ENCODE results near the gene VEPH1. TPM values are rescaled to one million over a fixed set of nuclear protein-coding genes. Genes with fewer than 3 reads are reported as not detected.

The VEPH1 gene
- total and polyA plus RNA-seq, 12 donors = 0.07 to 0.85 (median 0.56) TPM; not detected in 5

- no peak overlapping the region for H3K4me3 ChIP-seq
- DNase-seq (no peak), ATAC-seq (peak in 1 of 8 donors; percentile 55)
- peaks cover 0 to 17% (median 4%) of the 10 kb centered on the region in 7 donors for H3K27me3 ChIP-seq
- intact Hi-C loops (cut with DNase I) = loop anchor here in 7 of 10 donors (1.0 to 10.0 kb wide), 6 partner anchors 287 to 429 kb away; no protein-coding TSS in a partner anchor
- no peak overlapping the region for H3K27ac ChIP-seq
- peaks cover 0 to under 1% (median 0%) of the 10 kb centered on the region in 9 donors for H3K4me1 ChIP-seq
- 79 to 83% methylated on average over 5 of the region's 5 CpGs for WGBS, 2 donors
- TF ChIP-seq, protein P1, sequence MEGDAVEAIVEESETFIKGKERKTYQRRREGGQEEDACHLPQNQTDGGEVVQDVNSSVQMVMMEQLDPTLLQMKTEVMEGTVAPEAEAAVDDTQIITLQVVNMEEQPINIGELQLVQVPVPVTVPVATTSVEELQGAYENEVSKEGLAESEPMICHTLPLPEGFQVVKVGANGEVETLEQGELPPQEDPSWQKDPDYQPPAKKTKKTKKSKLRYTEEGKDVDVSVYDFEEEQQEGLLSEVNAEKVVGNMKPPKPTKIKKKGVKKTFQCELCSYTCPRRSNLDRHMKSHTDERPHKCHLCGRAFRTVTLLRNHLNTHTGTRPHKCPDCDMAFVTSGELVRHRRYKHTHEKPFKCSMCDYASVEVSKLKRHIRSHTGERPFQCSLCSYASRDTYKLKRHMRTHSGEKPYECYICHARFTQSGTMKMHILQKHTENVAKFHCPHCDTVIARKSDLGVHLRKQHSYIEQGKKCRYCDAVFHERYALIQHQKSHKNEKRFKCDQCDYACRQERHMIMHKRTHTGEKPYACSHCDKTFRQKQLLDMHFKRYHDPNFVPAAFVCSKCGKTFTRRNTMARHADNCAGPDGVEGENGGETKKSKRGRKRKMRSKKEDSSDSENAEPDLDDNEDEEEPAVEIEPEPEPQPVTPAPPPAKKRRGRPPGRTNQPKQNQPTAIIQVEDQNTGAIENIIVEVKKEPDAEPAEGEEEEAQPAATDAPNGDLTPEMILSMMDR (IDR thresholded peaks at IDR 0.05) = peak; percentile 20 to 77 (median 64)
- H3K9me3 ChIP-seq = no peaks in the 10 kb centered on the region
- H3K36me3 ChIP-seq = no peaks in the 10 kb centered on the region
Observed at GRCh38 chr3:157493627-157494550, 9.3 kb downstream of the VEPH1 start.

DNA sequence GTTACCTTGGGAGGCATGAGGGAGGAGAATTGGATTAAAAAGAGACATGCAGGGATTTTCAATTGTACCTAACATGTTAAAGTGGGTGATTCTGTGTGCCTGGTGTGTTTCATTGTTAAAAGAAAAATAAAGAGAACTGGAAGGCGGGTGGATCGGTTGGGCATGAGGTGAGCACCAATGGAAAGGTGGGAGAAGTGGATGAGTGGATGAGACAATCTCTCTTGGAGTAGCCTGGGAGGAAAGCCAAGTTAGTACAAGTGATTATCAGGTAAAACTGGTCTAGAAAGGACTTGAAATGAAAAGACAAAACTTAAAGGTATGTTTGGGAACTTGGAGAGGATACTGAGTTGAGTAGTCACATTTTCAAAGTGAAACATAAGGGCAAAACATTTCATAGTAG is 12.1 kb downstream of the VEPH1 start:
- Histone ChIP-seq H3K4me3 (no peak overlapping the region), H3K4me1 (peaks cover 0 to 2% (median 0%) of the 10 kb centered on the region in 9 donors), H3K9me3 (no peaks in the 10 kb centered on the region), H3K27ac (no peak overlapping the region), H3K36me3 (no peaks in the 10 kb centered on the region), H3K27me3 (no peaks in the 10 kb centered on the region)
- intact Hi-C loops (cut with DNase I) = loop anchor here in 2 of 10 donors (5.0 to 10.0 kb wide), 2 partner anchors 284 to 426 kb away; no protein-coding TSS in a partner anchor
- TF ChIP-seq, protein P1 (IDR thresholded peaks at IDR 0.05) = no peak
- no peak for DNase-seq
- no peak for ATAC-seq
- WGBS, 2 donors = 92 to 95% methylated on average over 2 of the region's 2 CpGs

DNA sequence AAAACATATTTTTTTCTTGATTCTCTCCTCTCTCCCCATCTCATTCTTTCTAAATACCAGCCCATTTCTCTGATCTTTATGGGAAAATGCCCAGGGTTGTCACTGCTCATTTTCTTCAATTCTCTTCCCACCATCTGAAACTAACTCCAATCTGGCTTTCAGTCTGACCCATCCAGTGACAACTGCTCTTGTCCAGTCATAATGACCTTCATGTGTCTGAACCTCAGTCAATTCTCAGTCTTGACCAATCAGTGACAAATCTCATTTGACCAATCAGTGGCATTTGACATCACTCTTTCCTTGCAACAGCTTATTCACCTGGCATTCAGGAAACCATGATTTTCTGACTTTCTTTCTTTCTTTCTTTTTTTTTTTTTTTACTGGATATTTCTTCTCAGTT is 15.1 kb downstream of the VEPH1 start:
- Histone ChIP-seq H3K9me3 (no peaks in the 10 kb centered on the region), H3K27ac (no peak overlapping the region), H3K4me3 (no peak overlapping the region), H3K27me3 (no peaks in the 10 kb centered on the region), H3K36me3 (no peaks in the 10 kb centered on the region), H3K4me1 (peaks cover 0 to 2% (median 0%) of the 10 kb centered on the region in 9 donors)
- TF ChIP-seq, protein P1 (IDR thresholded peaks at IDR 0.05) = no peak
- DNase-seq (no peak), ATAC-seq (no peak)
- intact Hi-C loops (cut with DNase I) = no loop called here

GRCh38 chr3:157487339-157487738 is 15.9 kb downstream of the VEPH1 start:
- ATAC-seq (no peak), DNase-seq (no peak)
- Histone ChIP-seq H3K4me3 (no peak overlapping the region), H3K36me3 (no peaks in the 10 kb centered on the region), H3K27ac (no peak overlapping the region), H3K9me3 (peaks cover 0 to 1% (median 0%) of the 10 kb centered on the region in 11 donors), H3K4me1 (peaks cover 0 to 2% (median 0%) of the 10 kb centered on the region in 9 donors), H3K27me3 (no peaks in the 10 kb centered on the region)
- 34 to 83% methylated on average over 1 of the region's 1 CpG for WGBS, 2 donors
- intact Hi-C loops (cut with DNase I) = no loop called here
- TF ChIP-seq, protein P1 (IDR thresholded peaks at IDR 0.05) = no peak
